Colonic mucosa (tissue), 4 donors: ENCODE data around the gene PUS7L. TPM values are rescaled to one million over a fixed set of nuclear protein-coding genes. Genes with fewer than 3 reads are reported as not detected.
"Not testable (repeated sequence)": the region's sequence is repeated elsewhere in the genome, so short reads cannot be mapped to it uniquely, and the experiment has no call there.

Source experiments
- DNase-seq: peaks from one replicate; pipeline ENCODE4 v3.0.0-alpha.2; 2020
- H3K27ac ChIP-seq: fragments of 200-600 bp; one replicate; pipeline ENCODE4 v1.8.0; 2021
- H3K27me3 ChIP-seq: fragments of 200-600 bp; one replicate; pipeline ENCODE4 v1.8.0; 2021
- H3K36me3 ChIP-seq: fragments of 200-600 bp; one replicate; pipeline ENCODE4 v1.8.0; 2021
- H3K4me1 ChIP-seq: fragments of 200-600 bp; one replicate; pipeline ENCODE4 v1.8.0; 2021; ENCODE audit warnings: mild to moderate bottlenecking
- H3K4me3 ChIP-seq: fragments of 200-600 bp; one replicate; pipeline ENCODE4 v1.8.0; 2021
- H3K9ac ChIP-seq, 2 donors: one replicate each; pipeline ENCODE4 v1.7.0; 2013; ENCODE audit warnings: control low read depth in 2 of 2, low read depth in 2 of 2, low read length in 2 of 2
- H3K9me3 ChIP-seq: fragments of 200-600 bp; one replicate; pipeline ENCODE4 v1.8.0; 2021
- intact Hi-C: fragments of 100-400 bp; cut with DNase I; formaldehyde crosslinking; loops from one replicate; pipeline ENCODE4 v1.14.1; 2022
- total RNA-seq, 2 donors: library from RNA; stranded (reverse); fragmentation: NEBNext Ultra II Directional in 1 of 2; extraction: Animal tissue kit (Norgen Biotek cat#: 25700) in 1 of 2; gene quantifications; one replicate each; pipeline ENCODE4 v1.2.1, GENCODE V29; 2021
- TF ChIP-seq, protein P1 (sequence below): fragments of 200-600 bp; IDR thresholded peaks from one replicate; pipeline ENCODE4 v1.8.0; 2022; ENCODE audit warnings: antibody characterized with exemption, mild to moderate bottlenecking
- donor health status: healthy.
- donor health status: DM: no; HTN: no; CAD: no.
- donor health status: DM: no; HTN: no; CAD: no.

Gene PUS7L
- total RNA-seq, 2 donors from 2014 or later: 10.3 to 12.9 TPM

DNA sequence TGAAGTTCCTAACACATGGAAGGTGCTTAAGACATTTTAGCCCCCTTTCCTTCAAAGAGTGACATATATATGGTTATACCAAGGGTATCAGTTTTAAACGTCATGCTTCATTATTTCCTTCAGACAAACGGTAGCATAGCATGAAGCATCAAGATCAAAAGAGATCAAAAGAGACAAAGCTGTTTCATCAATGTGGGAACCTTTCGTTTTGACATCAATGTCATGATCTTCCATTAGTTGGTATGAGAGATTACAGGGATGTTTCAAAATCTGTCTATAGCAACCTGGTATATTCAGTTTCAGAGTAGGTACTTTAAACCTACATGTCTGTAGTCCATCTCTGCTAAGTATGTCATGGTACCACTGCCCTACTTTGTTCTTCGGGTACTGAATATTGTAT lies 28.3 kb downstream of the PUS7L start:
- Histone ChIP-seq H3K9me3 (no peaks in the 10 kb centered on the region), H3K27ac (no peak overlapping the region), H3K27me3 (no peaks in the 10 kb centered on the region), H3K4me1 (no peaks in the 10 kb centered on the region), H3K9ac (no peak overlapping the region), H3K4me3 (no peak overlapping the region), H3K36me3 (no peaks in the 10 kb centered on the region)
- TF ChIP-seq, protein P1, sequence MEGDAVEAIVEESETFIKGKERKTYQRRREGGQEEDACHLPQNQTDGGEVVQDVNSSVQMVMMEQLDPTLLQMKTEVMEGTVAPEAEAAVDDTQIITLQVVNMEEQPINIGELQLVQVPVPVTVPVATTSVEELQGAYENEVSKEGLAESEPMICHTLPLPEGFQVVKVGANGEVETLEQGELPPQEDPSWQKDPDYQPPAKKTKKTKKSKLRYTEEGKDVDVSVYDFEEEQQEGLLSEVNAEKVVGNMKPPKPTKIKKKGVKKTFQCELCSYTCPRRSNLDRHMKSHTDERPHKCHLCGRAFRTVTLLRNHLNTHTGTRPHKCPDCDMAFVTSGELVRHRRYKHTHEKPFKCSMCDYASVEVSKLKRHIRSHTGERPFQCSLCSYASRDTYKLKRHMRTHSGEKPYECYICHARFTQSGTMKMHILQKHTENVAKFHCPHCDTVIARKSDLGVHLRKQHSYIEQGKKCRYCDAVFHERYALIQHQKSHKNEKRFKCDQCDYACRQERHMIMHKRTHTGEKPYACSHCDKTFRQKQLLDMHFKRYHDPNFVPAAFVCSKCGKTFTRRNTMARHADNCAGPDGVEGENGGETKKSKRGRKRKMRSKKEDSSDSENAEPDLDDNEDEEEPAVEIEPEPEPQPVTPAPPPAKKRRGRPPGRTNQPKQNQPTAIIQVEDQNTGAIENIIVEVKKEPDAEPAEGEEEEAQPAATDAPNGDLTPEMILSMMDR: no peak
- DNase-seq: no peak
- intact Hi-C loops: no loop called here

DNA sequence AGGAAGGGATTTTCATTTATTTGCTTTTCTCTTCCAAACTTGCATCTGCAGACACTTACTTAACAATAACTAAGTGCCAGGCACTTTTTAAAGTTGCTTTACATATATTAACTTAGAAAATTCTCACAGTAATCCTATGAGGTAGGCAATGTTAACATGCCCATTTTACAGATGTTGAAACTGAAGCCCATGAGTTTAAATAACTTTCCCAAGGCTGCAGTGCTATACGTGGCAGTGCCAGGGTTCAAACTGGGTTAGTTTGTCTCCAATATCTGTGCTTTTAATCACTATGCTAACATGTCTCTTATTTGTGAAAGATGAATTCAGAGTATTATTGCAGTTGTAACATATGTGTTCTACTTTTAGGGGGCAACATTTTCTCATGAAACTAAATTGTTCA lies 29.9 kb downstream of the PUS7L start:
- DNase-seq: no peak
- Histone ChIP-seq H3K9ac (no peak overlapping the region), H3K4me3 (no peak overlapping the region), H3K4me1 (no peaks in the 10 kb centered on the region), H3K9me3 (no peaks in the 10 kb centered on the region), H3K27ac (no peak overlapping the region), H3K27me3 (no peaks in the 10 kb centered on the region), H3K36me3 (no peaks in the 10 kb centered on the region)
- intact Hi-C loops: no loop called here
- TF ChIP-seq, protein P1: no peak

DNA sequence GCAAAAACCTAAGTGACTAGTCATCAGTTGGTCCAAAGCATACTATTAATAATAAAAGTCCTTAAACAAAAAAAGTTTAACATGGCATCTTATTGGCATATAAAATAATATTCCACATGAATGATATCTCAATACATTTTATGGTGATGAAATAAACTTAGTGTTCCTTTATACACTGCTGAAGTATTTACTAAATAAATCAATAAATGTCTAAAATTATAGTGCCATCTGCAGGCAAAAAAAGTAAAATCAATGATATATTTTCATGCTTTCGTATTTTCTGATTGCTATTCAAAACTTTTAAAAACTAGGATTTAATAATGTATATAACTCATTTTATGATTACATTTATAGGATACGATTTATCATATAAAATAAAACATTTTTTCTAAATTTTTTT lies 30.5 kb downstream of the PUS7L start:
- intact Hi-C loops: no loop called here
- H3K4me3 ChIP-seq: no peak overlapping the region
- no peaks in the 10 kb centered on the region for H3K9me3 ChIP-seq
- H3K36me3 ChIP-seq: no peaks in the 10 kb centered on the region
- H3K27me3 ChIP-seq: no peaks in the 10 kb centered on the region
- H3K27ac ChIP-seq: no peak overlapping the region
- DNase-seq: no peak
- H3K9ac ChIP-seq: no peak overlapping the region
- TF ChIP-seq, protein P1: no peak
- H3K4me1 ChIP-seq: no peaks in the 10 kb centered on the region

DNA sequence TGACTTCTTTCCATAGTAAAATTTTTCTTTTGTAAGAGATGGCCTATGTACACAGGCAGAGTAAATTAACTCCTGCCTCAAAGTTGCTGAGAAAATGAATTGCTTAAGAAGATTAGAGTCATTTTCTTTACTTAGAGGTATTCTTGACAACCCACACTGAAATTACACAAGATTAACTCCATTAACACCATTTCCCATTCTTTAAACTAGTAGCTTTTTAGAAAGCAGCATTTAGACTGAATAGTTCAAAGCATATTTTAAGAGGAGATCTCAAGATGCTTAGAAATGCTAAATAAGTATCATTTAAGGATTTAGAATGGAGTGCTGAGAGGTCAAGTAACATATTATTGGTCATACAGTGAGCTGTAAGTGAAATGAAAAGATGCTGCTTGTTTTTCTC lies 35.5 kb downstream of the PUS7L start:
- H3K9me3 ChIP-seq: no peaks in the 10 kb centered on the region
- H3K27ac ChIP-seq: no peak overlapping the region
- no peaks in the 10 kb centered on the region for H3K27me3 ChIP-seq
- intact Hi-C loops: no loop called here
- H3K36me3 ChIP-seq: no peaks in the 10 kb centered on the region
- TF ChIP-seq, protein P1: no peak
- no peaks in the 10 kb centered on the region for H3K4me1 ChIP-seq
- no peak overlapping the region for H3K9ac ChIP-seq
- no peak overlapping the region for H3K4me3 ChIP-seq
- DNase-seq: no peak

DNA sequence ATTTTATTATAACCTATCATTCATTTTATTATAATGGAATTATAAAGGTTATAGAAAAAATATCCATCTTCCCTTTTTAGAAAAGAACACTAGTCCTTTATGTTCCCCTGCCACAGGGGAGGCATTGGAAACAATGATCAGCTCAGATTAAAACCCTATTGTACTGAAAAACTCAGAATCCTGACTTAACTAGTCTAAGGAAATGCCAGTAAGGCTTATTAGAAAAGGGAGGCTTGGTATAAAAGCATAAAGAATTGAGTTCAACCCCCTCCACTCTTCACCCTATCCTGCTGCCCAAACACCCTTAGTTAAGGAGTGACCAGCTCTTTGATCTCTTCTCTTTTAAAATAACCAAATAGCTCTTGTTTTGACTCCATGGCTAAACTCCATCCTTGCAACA lies 36.0 kb downstream of the PUS7L start:
- H3K27ac ChIP-seq: no peak overlapping the region
- H3K36me3 ChIP-seq: no peaks in the 10 kb centered on the region
- no peaks in the 10 kb centered on the region for H3K27me3 ChIP-seq
- TF ChIP-seq, protein P1: no peak
- DNase-seq: no peak
- H3K9me3 ChIP-seq: no peaks in the 10 kb centered on the region
- no peak overlapping the region for H3K9ac ChIP-seq
- H3K4me3 ChIP-seq: no peak overlapping the region
- no peaks in the 10 kb centered on the region for H3K4me1 ChIP-seq
- intact Hi-C loops: no loop called here

DNA sequence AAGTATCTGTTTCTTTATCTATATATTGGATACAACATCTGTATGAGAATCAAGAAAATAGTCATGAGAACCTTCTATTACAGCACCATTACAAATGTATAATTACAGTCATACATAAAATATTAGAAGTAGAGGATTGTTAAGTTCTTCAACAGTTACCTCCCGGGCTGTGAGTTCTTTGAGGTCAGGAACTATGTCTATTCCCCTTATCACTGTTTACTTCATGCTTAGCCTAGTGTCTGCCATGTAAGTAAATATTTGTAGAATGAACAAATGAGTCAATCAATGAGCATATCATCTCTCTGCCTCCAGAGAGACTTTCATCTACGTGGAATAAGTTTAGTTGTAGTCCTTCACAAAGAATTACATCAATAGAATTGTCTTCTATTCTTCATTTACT lies 47.2 kb downstream of the PUS7L start:
- Histone ChIP-seq H3K27ac (no peak overlapping the region), H3K9me3 (no peaks in the 10 kb centered on the region), H3K27me3 (no peaks in the 10 kb centered on the region), H3K4me3 (no peak overlapping the region), H3K9ac (no peak overlapping the region), H3K4me1 (no peaks in the 10 kb centered on the region), H3K36me3 (no peaks in the 10 kb centered on the region)
- intact Hi-C loops: no loop called here
- no peak for DNase-seq
- TF ChIP-seq, protein P1: no peak

DNA sequence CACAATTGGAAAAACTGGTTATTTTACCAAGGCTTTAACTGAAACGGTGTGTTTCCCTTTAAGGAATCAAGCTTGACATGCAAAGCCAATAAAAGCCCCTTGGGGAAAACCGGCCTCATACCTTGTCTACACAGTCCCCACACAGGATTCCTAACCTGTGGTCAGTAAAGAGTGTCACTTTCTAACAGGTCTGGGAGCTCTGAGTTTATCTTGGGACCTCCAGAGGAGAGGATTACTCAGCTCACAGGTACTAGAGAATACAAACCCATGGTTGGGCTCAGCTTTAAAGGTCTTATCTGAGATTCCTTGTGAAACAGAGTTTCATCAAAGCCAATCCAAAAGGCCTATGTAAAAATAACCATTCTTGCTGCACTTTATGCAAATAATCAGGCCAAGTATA lies 54.8 kb downstream of the PUS7L start:
- DNase-seq, H3K36me3 ChIP-seq, H3K9me3 ChIP-seq, H3K27me3 ChIP-seq, intact Hi-C loops, H3K4me1 ChIP-seq, H3K9ac ChIP-seq, H3K4me3 ChIP-seq, H3K27ac ChIP-seq: not testable (repeated sequence)

DNA sequence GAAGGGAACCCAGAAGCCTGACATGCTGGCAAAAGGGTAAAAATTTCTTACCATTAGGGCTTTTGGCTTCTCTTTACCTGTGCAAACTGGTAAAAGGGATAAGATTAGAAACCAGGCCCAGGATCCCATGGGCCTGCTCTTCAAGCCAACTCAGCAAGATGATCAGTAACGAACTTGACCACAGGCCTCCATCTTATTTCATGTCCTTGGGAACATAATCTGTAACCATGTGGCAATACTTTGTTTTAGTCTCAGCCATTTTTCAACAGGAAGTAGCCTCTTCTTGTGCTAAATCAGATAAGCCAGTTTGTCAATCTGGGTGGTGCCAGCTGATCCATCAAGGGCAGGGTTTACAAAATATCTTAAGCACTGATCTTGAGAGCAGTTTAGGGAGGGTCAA lies 57.4 kb downstream of the PUS7L start:
- H3K4me3 ChIP-seq, DNase-seq, H3K4me1 ChIP-seq, H3K27me3 ChIP-seq, H3K9ac ChIP-seq, H3K9me3 ChIP-seq, H3K36me3 ChIP-seq, intact Hi-C loops, H3K27ac ChIP-seq: not testable (repeated sequence)
